Measurements from ENCODE around the gene WDR54.
A peak's percentile ranks its signal among the peaks of the same experiment; 100 is the strongest.
"Not testable (repeated sequence)": the region's sequence is repeated elsewhere in the genome, so short reads cannot be mapped to it uniquely, and the experiment has no call there.

Gene WDR54

GRCh38 chr2:74429487-74430451 is 8.2 kb downstream of the WDR54 start:
- no peak for DNase-seq (ENCODE audit: low read depth)

- no peak for DNase-seq (ENCODE audit: low read depth)
Observed at GRCh38 chr2:74430502-74430901, 9.0 kb downstream of the WDR54 start.

DNA sequence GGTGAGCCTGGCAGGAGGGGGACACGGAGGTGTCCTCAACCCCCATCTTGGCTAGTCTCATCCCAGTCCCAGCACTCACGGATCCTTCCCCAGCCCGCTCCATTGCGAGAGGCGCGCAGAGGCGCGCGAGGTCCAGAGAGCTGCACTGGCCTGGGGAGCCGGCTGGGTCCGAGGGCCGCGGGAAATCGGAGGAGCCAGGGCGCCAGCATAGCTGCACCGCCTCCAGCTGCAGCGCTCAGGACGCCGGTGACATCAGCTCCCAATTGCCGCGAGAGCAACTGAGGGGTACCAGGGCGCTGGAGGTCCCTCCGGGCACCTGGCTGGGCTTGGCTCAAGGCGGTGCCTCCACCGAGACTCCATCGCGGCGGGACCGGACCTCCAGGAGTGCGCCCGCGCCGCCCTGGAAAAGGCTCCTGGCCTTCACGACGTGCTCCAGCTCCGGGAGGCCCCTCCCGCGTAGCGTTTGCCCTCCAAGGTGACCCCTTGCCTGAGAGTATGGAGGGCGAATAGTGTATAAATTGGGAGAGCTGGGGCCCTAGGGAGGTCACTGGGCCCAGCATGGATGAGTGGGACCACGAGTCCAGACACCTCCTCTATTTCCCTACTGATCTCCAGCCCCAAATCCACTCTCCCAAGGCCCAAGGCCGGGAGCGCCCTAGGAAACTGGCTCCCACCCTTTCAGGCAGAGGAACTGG is 14.7 kb downstream of the WDR54 start:
- DNase-seq (ENCODE audit: low read depth) = no peak

DNA sequence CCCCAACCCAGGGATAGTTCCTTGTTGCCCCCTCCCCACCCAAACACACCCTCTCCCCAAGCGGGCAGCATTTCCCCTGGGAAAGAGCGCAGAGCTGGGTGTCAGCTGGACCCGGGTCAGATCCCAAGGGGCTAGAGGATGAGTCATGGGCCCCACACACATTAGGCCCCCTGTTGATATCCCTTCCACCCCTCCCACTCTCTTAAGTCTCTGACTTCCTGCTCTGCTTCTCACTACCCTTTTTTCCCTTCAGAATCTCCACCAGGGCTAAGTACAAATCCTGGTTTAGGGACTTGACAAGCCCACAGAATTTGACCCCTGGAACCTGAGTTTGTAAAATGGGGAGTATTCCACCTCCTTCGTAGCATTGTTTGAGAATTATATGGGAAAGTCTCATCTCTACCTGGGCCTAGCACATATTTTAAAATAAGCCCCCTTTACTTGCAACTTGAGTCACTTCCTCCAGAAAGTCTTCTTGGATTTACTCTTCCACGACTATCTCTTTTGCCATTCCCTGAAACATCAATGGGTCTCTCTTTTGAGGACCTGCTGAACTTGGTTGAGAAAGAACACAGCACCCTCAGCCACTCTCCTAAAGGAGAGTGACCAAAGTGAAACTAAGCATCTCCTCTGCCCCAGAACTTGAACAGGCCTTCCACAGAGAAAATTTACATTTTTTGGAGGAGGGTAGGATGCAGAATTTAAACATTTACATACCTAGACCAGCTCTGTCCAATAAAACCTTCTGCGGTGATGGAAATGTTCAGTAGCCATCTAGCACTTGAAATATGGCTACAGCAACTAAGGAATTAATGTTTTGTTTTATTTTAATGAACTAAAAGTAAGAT is 15.5 kb downstream of the WDR54 start:
- no peak for DNase-seq (ENCODE audit: low read depth)

DNA sequence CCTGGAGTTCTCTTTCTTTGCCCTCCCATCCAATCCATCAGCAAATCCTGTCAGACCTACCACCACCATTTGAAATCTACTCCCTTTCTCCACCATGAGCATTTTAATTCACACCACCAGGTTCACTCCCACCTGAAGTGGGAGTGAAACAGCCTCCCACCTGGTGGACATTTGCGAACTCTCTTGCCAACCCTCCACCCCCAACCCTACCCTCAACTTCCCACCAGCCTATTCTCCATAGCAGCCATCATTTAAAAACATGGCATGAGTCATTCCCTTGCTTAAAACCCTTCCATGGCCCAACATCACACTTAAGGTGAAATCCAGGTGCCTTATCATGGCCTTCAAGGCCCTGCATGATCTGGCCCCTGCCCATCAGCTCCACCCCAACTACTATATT is 16.7 kb downstream of the WDR54 start:
- no peak for DNase-seq (ENCODE audit: low read depth)

- DNase-seq (ENCODE audit: low read depth) = no peak
Observed at GRCh38 chr2:74439373-74439772, 17.8 kb downstream of the WDR54 start.

- peak; percentile 55 for DNase-seq (ENCODE audit: low read depth)
Observed at GRCh38 chr2:74439803-74440377, 18.4 kb downstream of the WDR54 start.

GRCh38 chr2:74440378-74441169 is 19.0 kb downstream of the WDR54 start:
- peak; percentile 83 for DNase-seq (ENCODE audit: low read depth)

DNA sequence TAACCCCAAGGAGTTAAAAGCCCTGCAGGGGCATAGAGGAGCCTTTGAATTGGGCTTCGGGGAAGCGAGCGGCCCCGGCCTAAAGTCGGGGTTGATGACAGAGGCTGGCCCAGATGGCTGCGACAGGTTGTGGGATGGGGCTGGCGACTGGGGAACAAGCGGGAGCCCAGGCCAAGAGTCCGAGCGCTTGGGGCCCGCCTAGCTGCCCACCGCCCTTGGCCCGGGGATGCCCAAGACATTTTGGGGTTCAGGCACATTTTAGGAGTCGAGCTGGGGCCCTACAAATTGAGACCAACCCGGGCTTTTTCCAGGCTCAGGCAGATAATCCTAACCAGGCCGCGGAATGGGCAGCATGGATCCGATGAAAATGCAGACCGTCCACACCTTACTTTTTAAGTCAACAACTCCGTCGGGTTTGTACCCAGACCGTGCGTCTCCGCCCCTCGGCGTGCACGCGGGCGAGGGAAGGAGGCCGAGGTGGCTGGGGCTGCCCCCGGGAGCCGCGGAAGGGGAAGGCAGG is 19.7 kb downstream of the WDR54 start:
- no peak for DNase-seq (ENCODE audit: low read depth)

GRCh38 chr2:74441690-74442482 is 20.4 kb downstream of the WDR54 start, which contains the start of gene RTKN:
TSS of gene RTKN (minus strand) at chr2:74441937. CDS start at chr2:74441816, 121 bp downstream.
- no peak for DNase-seq (ENCODE audit: low read depth)

GRCh38 chr2:74442483-74443297 is 21.2 kb downstream of the WDR54 start:
- DNase-seq (ENCODE audit: low read depth) = not testable (repeated sequence)

GRCh38 chr2:74444498-74445318 is 23.2 kb downstream of the WDR54 start:
- no peak for DNase-seq (ENCODE audit: low read depth)

DNA sequence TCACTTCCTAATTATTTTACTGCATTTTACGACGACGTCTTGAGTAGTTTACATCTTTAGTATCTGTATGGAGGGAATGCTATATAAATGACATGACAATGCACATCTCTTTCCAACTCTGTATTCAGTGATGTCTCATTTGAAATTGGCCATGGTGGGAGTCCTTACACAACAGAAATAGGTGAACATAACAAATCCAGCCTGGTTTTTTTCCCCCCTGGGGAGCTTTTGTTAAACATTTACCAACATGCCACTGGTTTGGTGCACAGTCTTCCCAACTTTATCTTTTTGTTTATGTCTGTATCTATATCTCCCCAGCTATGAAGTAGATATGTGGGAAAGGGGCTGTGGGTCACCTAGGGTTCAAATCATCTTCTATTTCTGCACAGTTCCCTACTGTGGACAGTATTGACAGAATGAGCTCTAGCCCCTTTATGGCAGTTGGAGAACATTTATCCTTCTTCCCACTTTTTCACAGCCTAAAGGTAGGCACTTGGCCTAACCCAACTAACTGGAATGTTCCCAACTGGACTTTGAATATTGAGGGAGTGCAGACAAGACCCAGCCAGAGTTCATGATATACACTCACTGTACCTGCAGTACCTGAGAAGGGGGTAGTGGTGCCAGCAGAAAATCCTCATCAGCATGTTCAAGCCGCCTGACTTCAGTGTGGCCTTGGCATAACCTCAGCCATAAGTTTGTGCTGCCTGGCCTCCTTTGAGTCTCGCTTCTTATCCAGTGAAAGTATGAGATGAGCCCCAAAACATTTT is 25.9 kb downstream of the WDR54 start:
- no peak for DNase-seq (ENCODE audit: low read depth)

GRCh38 chr2:74448771-74449170 is 27.2 kb downstream of the WDR54 start:
- no peak for DNase-seq (ENCODE audit: low read depth)

DNA sequence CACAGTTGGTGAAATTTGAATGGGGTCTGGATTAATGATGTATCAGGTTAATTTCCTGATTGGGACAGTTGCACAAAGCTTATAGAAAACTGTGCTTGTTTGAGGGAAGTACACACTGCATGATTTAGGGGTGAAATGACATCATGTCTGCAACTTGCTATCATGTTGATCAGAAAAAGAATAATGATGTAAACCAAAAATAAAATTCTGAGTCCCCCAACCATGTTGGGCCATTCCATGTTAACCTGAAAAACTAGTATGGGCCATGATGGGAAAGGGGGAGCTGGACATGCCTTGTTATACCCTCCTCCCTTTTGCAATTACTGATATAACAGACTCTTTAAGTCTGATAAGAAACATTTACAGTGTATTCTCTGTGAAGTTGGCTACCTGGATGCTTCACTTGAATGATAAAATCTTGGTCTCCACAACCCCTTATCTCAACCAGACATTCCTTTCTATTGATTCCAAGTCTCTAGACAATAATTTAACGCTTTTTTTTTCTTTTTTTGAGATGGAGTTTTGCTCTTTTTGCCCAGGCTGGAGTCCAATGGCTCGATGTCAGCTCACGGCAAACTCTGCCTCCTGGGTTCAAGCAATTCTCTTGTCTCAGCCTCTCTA is 29.1 kb downstream of the WDR54 start:
- no peak for DNase-seq (ENCODE audit: low read depth)

DNA sequence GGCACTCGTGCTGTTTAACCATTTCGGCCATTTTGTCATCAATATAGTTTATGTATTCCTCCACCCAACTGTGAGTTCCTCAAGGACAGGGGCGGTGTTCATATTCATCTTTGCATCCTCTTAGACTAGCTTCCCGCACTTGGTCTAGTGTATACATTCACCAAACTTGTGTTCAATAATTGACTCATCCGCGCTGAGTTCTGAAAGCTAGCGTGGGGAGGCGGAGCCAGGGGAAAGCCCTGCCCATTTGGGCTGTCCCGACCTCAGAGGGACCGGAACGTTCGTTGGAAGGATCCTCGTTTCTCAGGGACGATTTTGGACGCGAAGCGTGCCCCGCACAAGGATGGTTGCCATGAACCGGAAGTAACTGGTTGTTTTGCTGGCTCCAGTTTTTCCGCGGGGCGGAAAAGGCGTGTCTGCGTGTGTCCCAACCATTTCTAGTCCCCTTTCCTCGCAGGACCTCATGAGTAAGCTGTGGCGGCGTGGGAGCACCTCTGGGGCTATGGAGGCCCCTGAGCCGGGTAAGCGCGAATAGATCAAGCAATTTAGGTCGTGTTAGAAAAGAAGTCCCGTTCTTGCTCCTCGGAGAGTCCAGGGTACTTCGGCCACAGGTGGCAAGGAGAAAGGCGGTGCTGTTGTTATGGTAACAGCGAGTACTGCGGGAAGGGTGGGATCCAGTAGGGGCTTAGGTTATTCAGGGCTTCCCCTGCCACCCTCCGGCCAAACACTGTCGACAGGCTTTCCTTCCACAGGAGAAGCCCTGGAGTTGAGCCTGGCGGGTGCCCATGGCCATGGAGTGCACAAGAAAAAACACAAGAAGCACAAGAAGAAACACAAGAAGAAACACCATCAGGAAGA is 33.4 kb downstream of the WDR54 start, which contains the start of gene INO80B:
Gene INO80B (plus strand): TSS at position 434 of the 858 bp plus-strand sequence. CDS start 30 bp downstream, at position 464.
- peak; percentile 97 for DNase-seq (ENCODE audit: low read depth)
